HG02943 (cell line): ENCODE results near the gene TESMIN.

Experiments
- ATAC-seq: cut with Tn5 transposase; IDR thresholded peaks from one replicate; pipeline ENCODE4 v1.9.1; 2021; ENCODE audit warnings: mild to moderate bottlenecking, low read depth, moderate library complexity; ENCODE audit not compliant: unreplicated experiment

The TESMIN gene

GRCh38 chr11:68714060-68714856 lies 37.1 kb downstream of the TESMIN start:
- ATAC-seq = no peak

GRCh38 chr11:68711114-68711513 lies 40.2 kb downstream of the TESMIN start:
- no peak for ATAC-seq

GRCh38 chr11:68710409-68710808 lies 40.9 kb downstream of the TESMIN start:
- no peak for ATAC-seq

- no peak for ATAC-seq
Observed at GRCh38 chr11:68709062-68709461, 42.3 kb downstream of the TESMIN start.

- ATAC-seq = no peak
Observed at GRCh38 chr11:68707527-68707926, 43.8 kb downstream of the TESMIN start.

GRCh38 chr11:68704887-68705286 lies 46.4 kb downstream of the TESMIN start:
- ATAC-seq = no peak

- ATAC-seq = no peak
Observed at GRCh38 chr11:68698993-68699392, 52.3 kb downstream of the TESMIN start.

- ATAC-seq = no peak
Observed at GRCh38 chr11:68695531-68695930, 55.8 kb downstream of the TESMIN start.

- no peak for ATAC-seq
Observed at GRCh38 chr11:68694431-68695297, 56.7 kb downstream of the TESMIN start.

GRCh38 chr11:68693484-68693882 lies 57.8 kb downstream of the TESMIN start:
- no peak for ATAC-seq

- no peak for ATAC-seq
Observed at GRCh38 chr11:68692871-68693483, 58.3 kb downstream of the TESMIN start.

GRCh38 chr11:68692115-68692514 lies 59.2 kb downstream of the TESMIN start:
- ATAC-seq = no peak

- no peak for ATAC-seq
Observed at GRCh38 chr11:68691402-68691784, 59.9 kb downstream of the TESMIN start.

GRCh38 chr11:68690671-68691401 lies 60.5 kb downstream of the TESMIN start:
- no peak for ATAC-seq

GRCh38 chr11:68689737-68690625 lies 61.3 kb downstream of the TESMIN start:
- no peak for ATAC-seq

GRCh38 chr11:68688881-68689280 lies 62.4 kb downstream of the TESMIN start:
- no peak for ATAC-seq

GRCh38 chr11:68687986-68688385 lies 63.3 kb downstream of the TESMIN start:
- no peak for ATAC-seq

GRCh38 chr11:68687311-68687710 lies 64.0 kb downstream of the TESMIN start:
- ATAC-seq = no peak

GRCh38 chr11:68686486-68686885 lies 64.8 kb downstream of the TESMIN start:
- ATAC-seq = no peak
